GM12801 (cell line): ENCODE data around the gene C2orf78.

ENCODE experiments used
- TF ChIP-seq, protein P1 (sequence below): IDR thresholded peaks from one replicate; pipeline ENCODE4 v1.5.1; 2011; ENCODE audit warnings: control low read depth; ENCODE audit not compliant: insufficient read length; ENCODE audit errors: extremely low read depth

C2orf78 gene

DNA sequence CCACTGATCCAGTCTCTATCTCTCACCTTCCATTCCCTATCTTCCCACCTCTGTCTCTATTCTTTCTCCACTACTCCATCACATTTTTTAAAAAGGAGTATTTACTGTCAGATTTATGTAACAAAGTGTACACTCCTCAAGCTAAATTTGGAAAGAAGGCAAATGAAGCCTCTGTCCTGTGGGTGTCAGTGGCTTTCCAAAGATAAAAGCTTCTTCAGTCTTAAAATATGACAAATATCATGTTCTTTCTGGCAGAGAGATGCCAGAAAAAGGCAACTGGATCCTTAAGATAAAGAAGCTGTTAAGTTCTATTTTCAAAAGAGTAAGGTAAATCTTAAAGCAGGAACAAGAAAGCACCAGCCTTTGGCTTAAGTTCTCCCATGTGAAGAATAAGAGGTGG, 11.2 kb upstream of the C2orf78 start:
- TF ChIP-seq, protein P1, sequence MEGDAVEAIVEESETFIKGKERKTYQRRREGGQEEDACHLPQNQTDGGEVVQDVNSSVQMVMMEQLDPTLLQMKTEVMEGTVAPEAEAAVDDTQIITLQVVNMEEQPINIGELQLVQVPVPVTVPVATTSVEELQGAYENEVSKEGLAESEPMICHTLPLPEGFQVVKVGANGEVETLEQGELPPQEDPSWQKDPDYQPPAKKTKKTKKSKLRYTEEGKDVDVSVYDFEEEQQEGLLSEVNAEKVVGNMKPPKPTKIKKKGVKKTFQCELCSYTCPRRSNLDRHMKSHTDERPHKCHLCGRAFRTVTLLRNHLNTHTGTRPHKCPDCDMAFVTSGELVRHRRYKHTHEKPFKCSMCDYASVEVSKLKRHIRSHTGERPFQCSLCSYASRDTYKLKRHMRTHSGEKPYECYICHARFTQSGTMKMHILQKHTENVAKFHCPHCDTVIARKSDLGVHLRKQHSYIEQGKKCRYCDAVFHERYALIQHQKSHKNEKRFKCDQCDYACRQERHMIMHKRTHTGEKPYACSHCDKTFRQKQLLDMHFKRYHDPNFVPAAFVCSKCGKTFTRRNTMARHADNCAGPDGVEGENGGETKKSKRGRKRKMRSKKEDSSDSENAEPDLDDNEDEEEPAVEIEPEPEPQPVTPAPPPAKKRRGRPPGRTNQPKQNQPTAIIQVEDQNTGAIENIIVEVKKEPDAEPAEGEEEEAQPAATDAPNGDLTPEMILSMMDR: no peak

DNA sequence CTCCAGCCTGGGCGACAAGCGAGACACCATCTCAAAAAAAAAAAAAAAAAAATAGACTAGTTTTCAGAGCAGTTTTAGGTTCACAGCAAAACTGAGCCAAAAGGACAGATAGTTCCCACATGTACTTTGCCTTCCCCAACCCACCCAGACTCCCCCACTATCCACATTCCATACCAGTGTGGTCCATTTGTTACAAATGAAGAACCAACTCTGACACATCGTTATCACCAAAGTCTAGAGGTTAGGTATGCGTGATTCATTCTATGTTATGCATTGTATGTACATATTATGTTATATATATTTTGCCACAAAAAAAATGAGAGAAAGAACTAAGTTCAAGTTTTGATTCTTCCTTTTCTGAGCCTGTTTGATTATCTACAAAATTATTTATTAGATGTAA, 7.6 kb upstream of the C2orf78 start:
- TF ChIP-seq, protein P1: no peak

DNA sequence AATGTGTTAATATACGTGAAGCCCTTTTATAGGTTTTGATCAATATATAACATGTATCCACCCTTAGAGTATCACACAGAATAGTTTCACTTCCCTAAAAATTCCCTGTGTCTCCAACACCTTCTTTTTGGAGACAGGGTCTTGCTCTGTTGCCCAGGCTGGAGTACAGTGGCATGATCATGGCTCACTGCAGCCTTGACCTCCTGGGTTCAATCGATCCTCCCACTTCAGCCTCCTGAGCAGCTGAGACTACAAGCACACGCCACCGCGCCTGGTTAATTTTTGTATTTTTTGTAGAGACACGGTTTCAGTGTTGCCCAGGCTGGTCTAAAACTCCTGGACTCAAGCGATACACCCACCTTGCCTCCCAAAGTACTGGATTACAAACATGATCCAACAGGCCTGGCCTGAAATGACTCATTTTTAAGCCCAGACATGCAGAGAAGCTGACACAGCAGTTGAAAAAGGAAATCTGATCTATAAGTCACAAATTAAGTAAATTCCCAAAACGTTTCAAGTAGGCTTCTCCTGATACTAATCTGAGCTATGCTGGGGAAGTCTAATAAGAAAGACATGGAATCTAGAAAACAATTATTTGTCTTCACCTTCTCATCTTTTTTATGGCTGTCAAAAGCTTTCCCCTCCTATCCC, 7.0 kb upstream of the C2orf78 start:
- TF ChIP-seq, protein P1: no peak

DNA sequence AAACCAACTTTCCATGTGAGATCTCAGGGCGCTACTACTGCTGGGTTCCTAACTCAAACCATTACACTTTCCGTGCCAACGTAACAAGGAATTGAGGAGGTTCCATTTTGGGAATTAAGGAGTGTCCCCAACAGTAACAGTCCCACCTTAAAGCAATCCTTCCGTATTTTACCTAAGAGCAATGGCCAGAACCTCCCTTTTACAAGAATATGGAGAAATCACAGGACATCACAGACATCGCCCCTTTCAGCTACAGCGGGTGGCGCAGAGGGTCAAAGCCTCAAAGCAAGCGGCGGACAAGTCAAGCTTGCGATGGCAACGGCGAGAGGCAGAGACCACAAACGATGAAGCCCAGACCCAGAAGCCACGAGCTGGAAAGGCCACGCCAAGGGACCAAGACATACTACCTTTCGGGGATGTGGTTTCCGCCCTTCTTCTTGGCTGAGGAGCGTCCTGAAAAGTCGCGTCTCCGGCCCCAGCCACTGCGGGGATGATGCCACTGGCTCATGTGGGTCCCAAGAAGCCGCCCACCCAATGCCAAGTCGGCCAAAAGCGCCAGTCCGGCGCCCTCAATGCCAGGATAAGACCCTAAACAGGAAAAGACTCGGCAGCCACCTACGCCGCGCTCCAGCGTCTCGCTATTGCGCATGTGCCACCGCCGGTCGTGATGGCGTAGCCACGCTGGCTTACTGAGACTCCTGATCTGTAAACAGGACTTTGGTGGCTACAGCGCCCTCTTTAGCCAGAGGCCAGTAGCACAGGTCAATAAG, 4.3 kb upstream of the C2orf78 start, which contains the start of gene DUSP11:
Gene DUSP11, minus strand, starts transcription at position 637 of the 770 bp plus-strand sequence. Its CDS starts 129 bp downstream, at position 508.
- TF ChIP-seq, protein P1: peak; percentile 62

DNA sequence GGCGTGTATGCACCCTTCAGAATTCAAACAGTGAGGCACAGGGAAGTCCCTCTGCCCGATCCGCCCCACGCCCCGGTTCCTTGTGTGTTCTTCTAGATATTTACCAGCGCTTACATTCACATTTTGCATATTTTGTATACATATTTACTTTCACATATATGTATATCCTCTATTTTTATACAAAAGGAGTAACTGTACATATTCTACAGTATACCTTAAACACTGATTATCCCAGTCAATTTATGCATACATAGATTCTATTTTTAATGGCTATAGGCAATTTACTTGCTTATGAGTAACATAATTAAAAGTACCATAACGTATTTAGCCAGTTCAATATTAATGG, 3.8 kb upstream of the C2orf78 start:
- TF ChIP-seq, protein P1: no peak

DNA sequence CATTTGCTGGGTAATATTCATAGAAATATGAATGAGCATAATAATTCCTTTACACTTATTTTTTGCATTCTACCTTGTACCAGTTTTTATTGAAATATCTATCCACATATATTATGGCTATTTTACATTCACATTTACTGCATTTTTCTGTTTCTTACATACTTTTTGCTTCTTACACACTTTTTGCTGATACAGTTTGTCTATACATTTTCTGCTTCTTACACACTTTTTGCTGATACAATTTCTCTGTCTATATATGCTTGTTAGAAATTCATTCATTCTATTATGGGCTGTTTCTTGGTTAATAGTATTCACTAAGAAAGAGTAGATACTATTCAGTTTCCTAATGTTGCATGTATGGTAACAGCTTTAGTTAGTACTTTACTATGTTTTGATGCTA, 27.9 kb downstream of the C2orf78 start:
- TF ChIP-seq, protein P1: no peak

DNA sequence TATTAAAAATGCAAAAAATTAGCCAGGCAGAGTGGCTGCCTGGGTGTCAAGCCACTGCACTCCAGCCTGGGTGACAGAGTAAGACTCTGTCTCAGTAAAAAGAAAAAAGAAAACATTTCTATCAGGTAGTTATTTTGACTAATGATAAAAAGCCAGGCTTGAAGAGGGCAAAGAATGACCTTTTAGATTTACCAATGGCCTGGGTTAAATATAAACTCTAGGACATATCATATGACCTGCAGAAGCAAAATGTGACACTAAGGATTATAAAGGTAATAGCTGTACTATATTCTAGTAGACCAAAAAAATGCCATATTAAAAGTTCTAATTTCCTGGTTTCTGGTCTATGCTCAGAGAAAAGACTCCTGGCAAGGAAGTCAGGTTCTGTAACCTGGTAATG, 28.7 kb downstream of the C2orf78 start:
- TF ChIP-seq, protein P1: no peak
